ENCODE measurements around the gene KCTD8.

The KCTD8 gene

GRCh38 chr4:44145868-44146267 lies 302.7 kb downstream of the KCTD8 start:
- no peak overlapping the region for H3K4me3 ChIP-seq (ENCODE audit: low read length in 2 of 2)
- no peak overlapping the region for H4K91ac ChIP-seq (ENCODE audit: low read depth, low read length, poor library complexity)
- no peak overlapping the region for H3K18ac ChIP-seq (ENCODE audit: low read length)
- no peak overlapping the region for H2BK15ac ChIP-seq (ENCODE audit: low read length)
- no peak overlapping the region for H3K9ac ChIP-seq (ENCODE audit: low read depth, low read length, poor library complexity)
- H2BK5ac ChIP-seq (ENCODE audit: low read length): no peak overlapping the region
- no peaks in the 10 kb centered on the region for H3K27me3 ChIP-seq (ENCODE audit: control insufficient read depth in 3 of 3, insufficient read depth in 3 of 3, low read depth in 1 of 3, low read length in 3 of 3)
- H3K4me1 ChIP-seq (ENCODE audit: control insufficient read depth in 2 of 2, insufficient read depth in 1 of 2, low read depth in 1 of 2, low read length in 2 of 2): no peaks in the 10 kb centered on the region
- H3K4ac ChIP-seq (ENCODE audit: low read length): no peak overlapping the region
- no peak overlapping the region for H3K23ac ChIP-seq (ENCODE audit: low read depth, low read length, poor library complexity)
- no peak overlapping the region for H3K14ac ChIP-seq (ENCODE audit: low read length)
- H3K27ac ChIP-seq (replicated peaks; ENCODE audit: low read length): no peak overlapping the region
- no peaks in the 10 kb centered on the region for H3K9me3 ChIP-seq (replicated peaks in 1 of 2; ENCODE audit: control insufficient read depth in 2 of 2, insufficient read depth in 1 of 2, low read depth in 1 of 2, low read length in 2 of 2)
- no peak overlapping the region for H2AFZ ChIP-seq (ENCODE audit: low read length)
- H3K4me2 ChIP-seq (ENCODE audit: insufficient read depth, low read length, poor library complexity, severe bottlenecking): no peak overlapping the region
- H2BK12ac ChIP-seq (ENCODE audit: low read length): no peak overlapping the region
- no peak overlapping the region for H2BK120ac ChIP-seq (ENCODE audit: low read depth, low read length)
- no peaks in the 10 kb centered on the region for H3K79me1 ChIP-seq (ENCODE audit: low read depth, low read length)
- no peak for DNase-seq (ENCODE audit: low spot score)
- no peaks in the 10 kb centered on the region for H3K36me3 ChIP-seq (replicated peaks in 1 of 2; ENCODE audit: control insufficient read depth in 2 of 2, insufficient read depth in 2 of 2, low read length in 2 of 2)
- no peak overlapping the region for H2AK5ac ChIP-seq (ENCODE audit: low read depth, low read length)
- no peak overlapping the region for H4K8ac ChIP-seq (ENCODE audit: low read depth, low read length)

- H2BK12ac ChIP-seq (ENCODE audit: low read length): no peak overlapping the region
- no peak for DNase-seq (ENCODE audit: low spot score)
- no CpG with 5 or more reads among the region's 1 CpG for WGBS, 2 donors (ENCODE audit: extremely low coverage in 2 of 2, insufficient read length in 2 of 2, insufficient replicate concordance in 1 of 2)
These were observed 316.1 kb downstream of the KCTD8 start for GRCh38 chr4:44132526-44132925.

More at GRCh38 chr4:44132526-44132925, 316.1 kb downstream of the KCTD8 start:
- Histone ChIP-seq H3K9ac (ENCODE audit: low read depth, low read length, poor library complexity) (no peak overlapping the region), H2AFZ (ENCODE audit: low read length) (no peak overlapping the region), H4K8ac (ENCODE audit: low read depth, low read length) (no peak overlapping the region), H3K14ac (ENCODE audit: low read length) (no peak overlapping the region), H3K9me3 (replicated peaks in 1 of 2; ENCODE audit: control insufficient read depth in 2 of 2, insufficient read depth in 1 of 2, low read depth in 1 of 2, low read length in 2 of 2) (no peaks in the 10 kb centered on the region), H3K23ac (ENCODE audit: low read depth, low read length, poor library complexity) (no peak overlapping the region), H2BK15ac (ENCODE audit: low read length) (no peak overlapping the region), H3K36me3 (replicated peaks in 1 of 2; ENCODE audit: control insufficient read depth in 2 of 2, insufficient read depth in 2 of 2, low read length in 2 of 2) (no peaks in the 10 kb centered on the region), H3K4me1 (ENCODE audit: control insufficient read depth in 2 of 2, insufficient read depth in 1 of 2, low read depth in 1 of 2, low read length in 2 of 2) (no peaks in the 10 kb centered on the region), H2AK5ac (ENCODE audit: low read depth, low read length) (no peak overlapping the region), H3K27me3 (ENCODE audit: control insufficient read depth in 3 of 3, insufficient read depth in 3 of 3, low read depth in 1 of 3, low read length in 3 of 3) (no peaks in the 10 kb centered on the region), H2BK120ac (ENCODE audit: low read depth, low read length) (no peak overlapping the region), H3K4me2 (ENCODE audit: insufficient read depth, low read length, poor library complexity, severe bottlenecking) (no peak overlapping the region), H2BK5ac (ENCODE audit: low read length) (no peak overlapping the region), H3K79me1 (ENCODE audit: low read depth, low read length) (no peaks in the 10 kb centered on the region), H3K18ac (ENCODE audit: low read length) (no peak overlapping the region), H4K91ac (ENCODE audit: low read depth, low read length, poor library complexity) (no peak overlapping the region), H3K4me3 (ENCODE audit: low read length in 2 of 2) (no peak overlapping the region), H3K27ac (replicated peaks; ENCODE audit: low read length) (no peak overlapping the region), H3K4ac (ENCODE audit: low read length) (no peak overlapping the region)

All from neuronal stem cell (in vitro differentiated cells).